ENCODE data around the gene SCAMP4. TPM values are rescaled to one million over a fixed set of nuclear protein-coding genes. Genes with fewer than 3 reads are reported as not detected.

Gene SCAMP4
- total RNA-seq, 2 experiments from 2014 or later = 43.6 to 48.6 TPM

DNA sequence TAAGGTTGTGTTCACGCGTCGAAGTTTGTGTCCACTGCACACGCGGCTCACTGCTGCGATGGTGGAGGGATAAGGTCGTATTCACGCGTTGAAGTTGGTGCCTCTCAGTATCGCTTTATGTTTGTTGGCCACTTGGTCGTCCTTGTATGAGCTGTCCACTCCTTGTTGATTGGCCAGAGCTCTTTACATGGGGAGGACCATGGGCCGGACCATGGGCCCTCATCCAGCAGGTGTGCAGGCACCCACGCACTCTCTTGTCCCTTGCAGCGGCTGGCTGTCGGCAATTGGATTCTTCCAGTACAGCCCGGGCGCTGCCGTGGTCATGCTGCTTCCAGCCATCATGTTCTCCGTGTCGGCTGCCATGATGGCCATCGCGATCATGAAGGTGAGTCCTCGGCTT, 17.6 kb downstream of the SCAMP4 start:
- ChIA-PET POLR2A (interaction anchor here (0.6 kb wide), 2 partner anchors 25 to 105 kb away, joined by 3 to 6 read pairs; no protein-coding TSS in a partner anchor), CTCF (interaction anchor here (0.8 to 1.8 kb wide), 2 partner anchors 18 to 22 kb away, joined by 4 read pairs; no protein-coding TSS in a partner anchor)

DNA sequence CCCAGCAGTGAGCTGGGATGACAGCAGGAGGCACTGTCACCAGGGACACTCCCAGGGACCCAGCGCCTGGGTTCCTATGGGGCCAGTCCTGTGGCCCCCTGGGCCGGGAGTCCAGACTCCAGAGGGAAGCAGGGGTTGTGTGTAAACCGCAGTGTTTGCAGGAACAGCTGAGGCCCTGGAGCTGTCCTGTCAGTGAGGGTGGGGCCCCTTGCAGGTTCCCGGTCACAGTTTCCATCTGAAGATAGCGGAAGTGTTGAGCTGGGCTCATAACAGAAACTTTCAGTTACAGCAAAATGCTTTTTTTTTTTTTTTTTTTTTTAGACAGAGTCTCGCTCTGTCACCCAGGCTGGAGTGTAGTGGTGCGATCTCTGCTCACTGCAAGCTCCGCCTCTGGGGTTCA, 18.1 kb downstream of the SCAMP4 start:
- CTCF ChIA-PET = interaction anchor here (0.8 to 1.8 kb wide), 2 partner anchors 19 to 22 kb away, joined by 4 read pairs; no protein-coding TSS in a partner anchor
- POLR2A ChIA-PET = interaction anchor here (0.6 kb wide), 2 partner anchors 25 to 105 kb away, joined by 3 to 6 read pairs; no protein-coding TSS in a partner anchor

- CTCF ChIA-PET = no interaction called here
- POLR2A ChIA-PET = no interaction called here
These were observed 19.2 kb downstream of the SCAMP4 start for GRCh38 chr19:1924320-1924961.

DNA sequence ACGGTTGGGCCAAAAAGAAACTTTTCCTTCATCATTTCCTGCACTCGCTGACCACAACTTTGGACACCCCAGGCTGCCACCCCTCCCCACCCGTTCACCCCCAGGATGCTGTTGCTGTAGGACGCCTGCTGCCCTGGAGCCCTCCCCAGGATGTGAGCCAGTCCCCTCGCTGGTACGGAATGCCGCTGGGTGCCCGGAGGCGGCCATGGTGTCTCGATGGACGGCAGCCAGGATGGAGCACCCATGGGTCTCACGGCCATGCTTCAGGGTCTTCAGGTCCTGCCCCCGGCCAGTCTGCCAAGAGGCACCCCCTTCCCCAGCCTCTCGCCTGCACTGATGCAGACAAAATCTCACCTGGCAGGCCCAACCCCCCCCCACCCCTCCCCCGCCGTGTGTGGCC, 20.3 kb downstream of the SCAMP4 start:
- POLR2A ChIA-PET = no interaction called here
- CTCF ChIA-PET = no interaction called here

- ChIA-PET CTCF (interaction anchor here (0.6 to 3.1 kb wide), 24 partner anchors 8 to 605 kb away, joined by 3 to 13 read pairs (median 3); no protein-coding TSS in a partner anchor), POLR2A (interaction anchor here (0.6 kb wide), 1 partner anchor 13 kb away, joined by 4 read pairs; no protein-coding TSS in a partner anchor)
These were observed 24.0 kb downstream of the SCAMP4 start for GRCh38 chr19:1929021-1929742.

- CTCF ChIA-PET = interaction anchor here (3.1 kb wide), 1 partner anchor 12 kb away, joined by 13 read pairs; no protein-coding TSS in a partner anchor
- POLR2A ChIA-PET = no interaction called here
These were observed 26.2 kb downstream of the SCAMP4 start for GRCh38 chr19:1931445-1931844.

GRCh38 chr19:1932395-1932794, 27.2 kb downstream of the SCAMP4 start:
- POLR2A ChIA-PET = no interaction called here
- CTCF ChIA-PET = no interaction called here

DNA sequence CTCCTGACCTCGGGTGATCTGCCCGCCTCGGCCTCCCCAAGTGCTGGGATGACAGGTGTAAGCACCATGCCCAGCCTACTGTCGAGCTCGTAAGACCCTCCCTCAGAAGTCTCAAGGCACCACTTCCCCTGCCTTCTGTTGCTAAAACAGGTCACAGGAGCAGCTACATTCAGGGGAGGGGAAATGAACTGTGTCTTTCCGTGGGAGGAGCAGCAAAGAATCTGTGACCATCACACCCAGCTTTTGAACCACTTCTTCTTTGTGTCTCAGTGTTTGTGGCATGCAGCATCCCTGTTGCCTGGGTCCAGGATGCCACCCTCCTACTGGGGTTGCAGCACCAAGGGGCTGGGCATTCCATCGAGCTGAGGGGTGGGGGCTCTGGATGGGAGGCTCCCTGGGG, 28.0 kb downstream of the SCAMP4 start:
- CTCF ChIA-PET = interaction anchor here (0.6 to 1.0 kb wide), 3 partner anchors 12 to 425 kb away, joined by 3 to 5 read pairs (median 5); no protein-coding TSS in a partner anchor

DNA sequence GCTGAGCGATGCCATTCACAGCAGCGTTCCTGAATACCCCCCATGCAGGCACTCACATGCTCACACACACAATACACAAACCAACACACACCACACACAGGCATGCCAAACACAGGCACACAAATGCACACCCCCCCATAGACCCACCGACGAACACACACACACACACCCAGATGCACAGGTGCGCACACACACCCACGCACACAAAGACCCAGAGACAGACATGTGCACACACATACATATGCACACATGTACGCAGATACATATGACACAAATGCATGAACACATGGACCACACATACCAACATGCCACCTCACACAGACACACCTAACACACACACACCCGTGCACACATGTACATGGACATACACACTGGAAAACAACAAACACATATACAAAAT, 28.7 kb downstream of the SCAMP4 start:
- POLR2A ChIA-PET = no interaction called here
- CTCF ChIA-PET = interaction anchor here (1.0 kb wide), 1 partner anchor 12 kb away, joined by 3 read pairs; no protein-coding TSS in a partner anchor

More for the DNA sequence above, 28.0 kb downstream of the SCAMP4 start:
- POLR2A ChIA-PET = no interaction called here

- CTCF ChIA-PET = interaction anchor here (0.6 to 1.1 kb wide), 2 partner anchors 38 to 326 kb away, joined by 3 to 4 read pairs; no protein-coding TSS in a partner anchor
- POLR2A ChIA-PET = no interaction called here
These were observed 30.4 kb downstream of the SCAMP4 start for GRCh38 chr19:1935484-1936208.

DNA sequence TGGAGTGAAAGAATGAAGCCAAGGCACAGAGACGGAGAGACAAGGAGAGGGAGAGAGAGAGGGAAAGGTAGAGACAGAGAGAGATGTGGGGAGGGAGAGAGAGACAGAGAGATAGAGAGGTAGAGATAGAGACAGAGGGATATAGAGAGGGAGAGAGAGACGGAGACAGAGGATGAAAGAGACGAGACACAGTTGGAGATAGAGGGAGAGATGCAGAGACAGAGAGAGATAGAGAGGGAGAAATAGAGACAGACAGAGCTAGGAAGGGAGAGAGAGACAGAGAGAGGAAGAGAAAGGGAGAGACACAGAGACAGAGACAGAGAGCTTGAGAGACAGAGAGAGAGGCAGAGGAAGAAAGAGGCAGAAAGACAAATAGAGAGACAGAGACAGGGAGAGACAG, 31.2 kb downstream of the SCAMP4 start:
- POLR2A ChIA-PET = no interaction called here

GRCh38 chr19:1936916-1937610, 31.9 kb downstream of the SCAMP4 start:
- ChIA-PET CTCF (interaction anchor here (1.1 kb wide), 1 partner anchor 325 kb away, joined by 4 read pairs; no protein-coding TSS in a partner anchor), POLR2A (no interaction called here)

More for the DNA sequence above, 31.2 kb downstream of the SCAMP4 start:
- CTCF ChIA-PET = interaction anchor here (1.1 kb wide), 1 partner anchor 325 kb away, joined by 4 read pairs; no protein-coding TSS in a partner anchor

DNA sequence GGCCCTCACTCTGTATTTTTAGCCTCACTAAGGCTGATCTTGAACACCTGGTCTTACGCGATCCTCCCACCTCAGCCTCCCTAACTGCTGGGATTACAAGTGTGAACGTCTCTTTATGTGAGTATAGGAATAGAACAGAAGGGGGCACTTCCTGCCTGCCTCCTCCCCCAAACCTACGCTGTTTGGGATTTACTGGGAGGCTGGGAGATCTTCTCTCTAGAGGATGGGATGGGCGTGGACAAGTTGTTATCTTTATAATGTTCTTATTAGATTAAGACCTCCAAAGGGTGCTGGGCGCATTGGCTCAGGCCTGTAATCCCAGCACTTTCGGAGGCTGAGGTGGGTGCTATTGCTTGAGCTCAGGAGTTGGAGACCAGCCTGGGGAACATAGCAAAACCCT, 32.9 kb downstream of the SCAMP4 start:
- ChIA-PET CTCF (interaction anchor here (1.0 to 1.5 kb wide), 2 partner anchors 8 to 10 kb away, joined by 4 read pairs; no protein-coding TSS in a partner anchor), POLR2A (no interaction called here)

- POLR2A ChIA-PET = interaction anchor here (0.6 kb wide), 1 partner anchor 222 kb away, joined by 5 read pairs; the partner anchor contains the start of gene DOT1L
- CTCF ChIA-PET = interaction anchor here (0.6 to 2.7 kb wide), 6 partner anchors 11 to 383 kb away, joined by 3 to 13 read pairs (median 3); no protein-coding TSS in a partner anchor
These were observed 36.2 kb downstream of the SCAMP4 start, which contains the start of gene CSNK1G2 for GRCh38 chr19:1941146-1942077. CSNK1G2 (plus strand) TSS chr19:1941172; CDS start chr19:1969773, 28,601 bp downstream.

- CTCF ChIA-PET = interaction anchor here (0.6 to 2.7 kb wide), 8 partner anchors 12 to 382 kb away, joined by 3 to 13 read pairs (median 3); no protein-coding TSS in a partner anchor
- POLR2A ChIA-PET = interaction anchor here (0.5 to 0.6 kb wide), 3 partner anchors 13 to 221 kb away, joined by 3 to 5 read pairs (median 4); partner anchors contain the start of gene DOT1L
These were observed 37.1 kb downstream of the SCAMP4 start for GRCh38 chr19:1942078-1942933.

GRCh38 chr19:1942934-1943555, 37.8 kb downstream of the SCAMP4 start:
- POLR2A ChIA-PET = interaction anchor here (0.5 to 0.6 kb wide), 2 partner anchors 14 to 49 kb away, joined by 3 to 4 read pairs; no protein-coding TSS in a partner anchor

More at GRCh38 chr19:1942934-1943555, 37.8 kb downstream of the SCAMP4 start:
- CTCF ChIA-PET = interaction anchor here (0.9 to 2.7 kb wide), 5 partner anchors 13 to 77 kb away, joined by 3 to 13 read pairs (median 3); no protein-coding TSS in a partner anchor
